ENCODE measurements around the gene SATB2.

The SATB2 gene

DNA sequence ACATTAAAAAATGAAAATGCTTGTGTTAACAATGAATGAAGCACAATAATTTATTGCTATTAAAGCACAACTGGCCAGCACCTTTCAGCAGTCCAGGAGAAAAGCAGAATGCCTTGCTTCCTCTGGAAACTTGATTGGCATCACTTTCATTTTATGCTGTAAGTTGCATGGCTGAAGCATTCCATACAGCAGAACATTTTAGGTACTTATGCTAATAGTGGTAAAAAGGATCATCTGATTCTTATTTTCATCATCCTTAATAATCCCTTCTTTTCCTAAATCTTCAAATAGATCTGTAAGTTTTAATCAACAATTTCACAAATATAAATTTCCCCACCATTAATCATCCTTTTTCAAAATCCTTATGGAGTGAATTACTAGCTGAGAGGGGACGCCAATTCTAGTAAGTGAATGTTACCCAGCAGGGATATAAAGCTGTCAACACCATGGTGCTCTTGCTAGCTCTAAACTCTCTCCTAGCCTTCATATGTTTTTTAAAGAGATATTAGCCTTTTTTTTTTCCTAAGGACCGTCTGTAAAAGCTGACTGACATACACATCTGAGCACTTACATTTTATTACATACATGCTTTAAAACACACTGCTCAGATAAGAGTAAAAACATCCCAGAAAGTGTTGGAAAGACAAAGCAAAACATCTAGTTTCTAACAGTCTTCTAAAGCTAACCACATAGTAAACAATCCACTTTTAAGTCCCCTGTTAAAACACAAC is 5.3 kb downstream of the SATB2 start:
- DNase-seq (ENCODE audit: low spot score), result no peak

DNA sequence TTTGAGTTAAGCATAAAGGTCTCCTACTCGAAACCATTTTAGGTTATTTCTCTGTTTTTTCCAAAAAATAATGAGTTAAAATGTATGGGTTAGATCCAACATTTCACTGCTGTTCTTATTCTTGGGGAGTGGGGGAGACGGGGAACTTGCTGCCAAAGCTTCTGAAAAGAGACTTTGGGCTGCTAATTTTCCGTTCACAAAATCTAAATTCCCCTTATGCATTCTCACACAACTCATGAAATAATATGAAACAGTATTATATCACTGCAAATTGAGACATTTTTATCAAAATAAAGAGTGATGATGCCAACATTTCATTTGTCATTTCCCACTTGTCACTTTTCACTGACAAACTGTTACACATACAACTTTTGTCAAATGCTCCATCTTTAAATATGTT is 7.8 kb downstream of the SATB2 start:
- DNase-seq (ENCODE audit: low spot score), result no peak

DNA sequence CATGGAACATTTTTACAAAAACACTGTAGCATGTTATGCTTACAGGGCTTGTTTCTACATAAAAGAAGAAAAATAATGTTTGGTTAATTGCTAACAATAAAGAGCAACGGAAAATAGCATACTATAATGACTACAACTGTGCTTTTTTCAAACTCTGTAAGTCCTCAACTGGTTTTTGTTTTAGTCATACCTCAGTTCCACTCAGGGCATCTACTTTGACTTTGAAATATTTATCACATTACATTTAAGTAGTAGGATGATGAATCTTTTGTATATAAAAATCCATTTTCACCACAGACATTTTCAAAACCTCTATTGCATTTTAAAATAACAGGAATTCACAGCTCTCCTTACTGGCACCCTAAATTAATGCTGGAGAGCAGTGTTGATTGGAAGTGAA is 8.3 kb downstream of the SATB2 start:
- DNase-seq (ENCODE audit: low spot score), result no peak

DNA sequence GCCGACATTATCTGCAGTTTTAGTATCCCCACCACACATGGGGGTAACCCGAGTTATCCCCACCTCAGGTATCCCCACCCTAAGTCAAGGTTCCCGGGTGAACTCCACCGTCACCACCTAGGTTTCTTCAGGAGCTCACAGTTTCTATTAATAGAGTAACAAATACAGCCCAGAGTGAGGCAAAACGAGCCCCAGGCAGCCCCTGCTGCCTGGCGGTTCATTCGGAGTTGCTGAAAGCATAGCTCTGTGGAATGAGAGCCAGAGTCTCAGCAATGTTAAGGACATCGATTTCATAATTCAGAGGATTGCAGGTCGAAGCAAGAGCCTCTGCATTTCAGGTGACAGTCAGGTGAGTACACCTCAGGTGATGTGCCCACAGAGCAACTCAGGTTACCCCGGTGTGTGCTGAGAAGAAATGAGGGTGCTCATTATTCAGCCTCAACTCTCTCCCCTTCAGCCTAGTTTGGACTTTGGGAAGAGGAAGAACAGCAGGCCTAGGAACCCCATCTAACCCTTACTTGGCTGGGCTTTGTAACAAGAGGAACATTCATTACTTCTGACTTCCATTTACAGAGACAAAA is 10.7 kb downstream of the SATB2 start:
- no peak for DNase-seq (ENCODE audit: low spot score)

GRCh38 chr2:199444749-199445148 is 13.0 kb downstream of the SATB2 start:
- no peak for DNase-seq (ENCODE audit: low spot score)

- no peak for DNase-seq (ENCODE audit: low spot score)
Observed at GRCh38 chr2:199443589-199444130, 14.1 kb downstream of the SATB2 start.

DNA sequence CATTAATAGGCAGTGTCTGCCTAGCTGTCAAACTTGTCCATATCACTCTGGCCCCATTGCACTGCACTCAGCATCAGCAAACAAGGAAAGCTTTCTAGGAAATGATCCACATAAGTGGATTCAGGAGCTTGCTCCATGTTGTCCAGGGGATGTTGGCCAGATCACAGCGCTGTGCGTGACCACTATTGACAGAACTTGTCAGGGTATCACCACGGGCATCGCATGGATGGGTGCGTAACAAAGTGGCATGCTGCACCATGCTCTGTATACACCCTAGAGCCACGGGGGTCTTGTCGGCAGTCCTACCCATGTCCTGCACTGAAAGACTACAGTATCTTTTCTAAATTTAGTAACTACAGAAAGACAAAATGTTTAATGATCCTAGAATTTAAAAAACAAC is 15.6 kb downstream of the SATB2 start:
- no peak for DNase-seq (ENCODE audit: low spot score)

- no peak for DNase-seq (ENCODE audit: low spot score)
Observed at GRCh38 chr2:199441759-199442158, 16.0 kb downstream of the SATB2 start.

DNA sequence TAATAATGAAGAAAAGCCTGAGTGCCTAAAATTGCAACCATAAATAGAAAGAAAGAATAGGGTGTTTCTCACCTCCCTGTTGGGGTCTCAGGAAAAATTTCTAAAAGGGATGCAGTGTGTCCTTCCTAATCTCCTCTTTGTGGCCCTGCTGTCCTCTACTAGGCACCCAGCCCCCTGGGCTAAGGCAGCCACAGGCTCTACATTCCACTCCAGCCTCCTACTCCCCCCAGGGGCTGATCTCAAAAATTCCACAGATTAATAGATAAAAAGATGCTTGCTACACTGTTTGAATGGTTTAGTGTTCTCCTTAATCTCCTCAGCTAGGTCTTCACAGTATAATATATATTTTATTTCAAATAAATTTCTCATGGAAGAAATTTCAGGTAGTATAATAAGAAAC is 17.6 kb downstream of the SATB2 start:
- DNase-seq (ENCODE audit: low spot score), result no peak

DNA sequence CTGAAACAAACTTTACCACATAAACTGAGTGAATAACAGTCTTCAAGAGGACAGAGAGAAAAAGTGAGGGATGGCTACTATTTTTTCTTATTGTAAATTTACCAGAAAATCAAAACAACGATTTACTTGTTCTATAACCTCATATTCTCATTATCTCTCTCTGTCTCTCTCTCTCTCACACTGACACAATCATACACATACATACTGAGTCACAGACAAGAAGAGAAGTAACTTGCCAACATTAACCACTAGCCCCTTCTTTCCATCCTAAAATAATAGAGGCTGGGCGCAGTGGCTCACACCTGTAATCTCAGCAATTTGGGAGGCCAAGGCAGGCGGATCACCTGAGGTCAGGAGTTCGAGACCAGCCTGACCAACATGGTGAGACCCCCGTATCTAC is 18.2 kb downstream of the SATB2 start:
- no peak for DNase-seq (ENCODE audit: low spot score)

GRCh38 chr2:199439066-199439465 is 18.7 kb downstream of the SATB2 start:
- DNase-seq (ENCODE audit: low spot score), result no peak

DNA sequence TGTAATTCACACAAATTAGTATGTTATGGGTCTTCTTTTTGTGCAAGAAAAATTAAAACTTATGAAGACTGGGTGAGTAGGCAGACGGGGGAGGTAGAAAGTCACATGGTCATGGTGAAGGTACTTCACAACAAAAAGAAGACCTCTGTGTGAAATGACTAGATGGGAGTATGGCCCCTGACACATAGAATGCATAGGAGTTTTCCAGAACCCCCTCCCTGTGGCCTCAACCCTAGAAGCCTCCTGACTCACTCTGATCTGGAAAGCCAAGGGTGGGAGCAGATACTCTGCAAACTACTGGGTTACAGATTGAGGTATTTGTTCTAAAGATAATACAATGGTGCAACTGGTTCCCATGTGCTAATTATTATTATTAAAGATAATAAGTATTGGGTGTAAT is 23.2 kb downstream of the SATB2 start:
- no peak for DNase-seq (ENCODE audit: low spot score)

- no peak for DNase-seq (ENCODE audit: low spot score)
Observed at GRCh38 chr2:199433204-199433832, 24.4 kb downstream of the SATB2 start.

DNA sequence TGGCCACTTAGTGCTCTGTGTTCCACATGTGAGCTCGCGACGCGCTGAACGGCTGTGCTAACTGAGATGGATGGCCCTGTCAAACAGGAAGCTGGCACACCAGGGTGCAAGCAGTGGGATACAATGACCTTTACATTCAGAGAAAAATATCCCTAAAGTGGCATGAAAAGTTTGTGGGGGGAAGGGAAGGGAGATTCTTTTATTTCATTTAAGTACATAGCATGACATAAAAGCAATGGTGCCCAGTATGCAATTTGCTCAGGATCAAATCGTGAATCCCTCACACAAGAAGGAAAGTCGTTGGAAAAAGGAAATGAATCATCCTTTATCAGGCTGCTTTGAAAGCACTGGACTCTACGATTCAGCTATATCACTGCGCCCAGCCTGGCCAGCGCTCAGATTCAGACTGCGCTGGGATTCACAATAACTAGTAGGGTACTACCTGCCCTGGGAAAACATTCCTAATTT is 26.0 kb downstream of the SATB2 start:
- no peak for DNase-seq (ENCODE audit: low spot score)

DNA sequence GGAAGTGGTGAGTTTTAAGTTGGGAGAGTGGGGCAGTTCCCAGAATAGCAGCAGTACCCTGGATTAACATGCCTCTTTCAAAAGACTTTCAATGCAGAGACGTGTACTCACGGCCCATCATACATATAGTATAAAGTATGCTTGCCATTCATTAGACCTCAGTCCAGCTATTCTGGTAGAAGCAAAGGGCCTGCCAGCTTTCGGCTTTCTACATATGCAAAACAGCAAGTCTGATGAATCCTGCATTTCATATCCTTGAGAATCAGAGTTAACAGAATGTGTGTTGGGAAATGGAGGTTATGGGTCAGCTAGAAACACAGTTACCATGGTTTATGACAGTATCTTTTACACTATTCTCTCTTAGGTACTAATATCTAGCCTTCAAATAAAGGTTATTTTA is 27.5 kb downstream of the SATB2 start:
- no peak for DNase-seq (ENCODE audit: low spot score)

DNA sequence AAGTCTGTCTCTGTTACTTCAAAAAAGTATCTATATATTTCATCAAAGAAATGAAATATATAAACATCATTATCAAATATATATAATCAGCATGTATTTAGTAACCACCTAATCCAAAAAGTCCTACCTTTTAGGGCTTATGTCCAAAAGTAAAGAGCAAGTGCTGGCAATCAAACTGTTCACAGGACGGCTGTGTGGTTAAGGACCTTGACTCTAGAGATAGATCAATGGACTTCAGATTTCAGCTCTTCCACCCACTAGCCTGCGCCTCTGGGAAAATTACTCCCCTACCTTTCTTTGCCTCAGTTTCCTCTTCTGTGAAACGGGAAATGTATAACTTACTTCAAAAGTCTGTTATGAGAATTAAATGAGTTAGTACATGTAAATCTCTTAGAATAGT is 29.4 kb downstream of the SATB2 start:
- DNase-seq (ENCODE audit: low spot score), result no peak

DNA sequence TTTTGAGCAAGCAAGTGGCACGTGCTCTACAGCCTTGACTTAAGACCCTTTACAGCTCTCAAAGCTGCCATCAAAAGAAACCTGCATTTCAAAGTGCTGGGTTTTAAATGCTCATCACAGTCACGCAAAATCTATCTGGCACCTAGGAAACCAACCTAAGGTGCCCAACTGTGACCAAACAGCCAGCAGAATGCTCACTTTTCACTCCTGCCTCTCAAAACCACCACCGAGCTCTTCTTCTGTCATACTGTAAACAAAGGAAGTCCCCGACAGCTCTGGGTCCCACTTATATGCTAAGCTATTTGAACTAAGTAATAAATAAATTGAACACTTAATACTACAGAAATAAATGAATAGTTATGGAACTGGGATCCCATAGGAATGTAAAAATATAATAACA is 33.6 kb downstream of the SATB2 start:
- no peak for DNase-seq (ENCODE audit: low spot score)

GRCh38 chr2:199419428-199419827 is 38.3 kb downstream of the SATB2 start:
- DNase-seq (ENCODE audit: low spot score), result no peak

DNA sequence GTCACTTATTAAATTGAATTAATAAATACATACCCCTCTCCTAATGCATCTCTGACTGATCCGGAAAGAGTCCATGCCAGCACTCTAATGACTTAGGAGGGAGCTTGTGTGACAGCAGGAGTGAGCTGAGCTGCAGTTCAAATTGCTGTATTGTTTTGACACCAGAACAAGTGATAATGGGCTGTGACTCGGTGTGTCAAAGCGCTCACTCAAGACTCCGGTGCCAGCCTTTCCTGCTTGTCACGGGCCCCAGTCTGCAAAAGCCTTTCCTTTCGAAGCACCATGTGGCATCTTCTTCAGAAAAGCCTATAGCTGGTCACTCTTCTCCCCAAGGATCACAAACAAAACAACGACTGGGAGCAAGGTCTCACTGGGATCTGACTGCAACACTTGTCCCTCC is 43.3 kb downstream of the SATB2 start:
- DNase-seq (ENCODE audit: low spot score), result no peak

DNA sequence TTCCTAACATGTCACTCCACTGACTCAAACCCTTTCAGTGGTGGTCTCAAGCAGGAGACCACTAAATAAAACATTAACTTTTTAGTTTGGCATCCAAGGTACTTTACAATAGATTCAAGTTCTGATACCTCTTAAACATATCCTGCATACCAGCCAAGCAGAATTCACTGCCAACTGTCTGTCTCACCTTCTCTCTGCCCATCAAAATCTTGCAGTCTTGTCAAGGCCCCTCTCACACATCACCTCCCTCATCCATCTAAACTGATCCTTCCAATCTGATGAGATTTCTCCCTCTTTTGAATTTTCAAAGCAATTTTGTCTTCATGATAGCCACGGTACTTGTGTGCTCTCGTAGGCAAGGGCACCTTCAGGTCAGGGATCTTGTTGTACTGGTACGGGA is 43.7 kb downstream of the SATB2 start:
- no peak for DNase-seq (ENCODE audit: low spot score)

DNA sequence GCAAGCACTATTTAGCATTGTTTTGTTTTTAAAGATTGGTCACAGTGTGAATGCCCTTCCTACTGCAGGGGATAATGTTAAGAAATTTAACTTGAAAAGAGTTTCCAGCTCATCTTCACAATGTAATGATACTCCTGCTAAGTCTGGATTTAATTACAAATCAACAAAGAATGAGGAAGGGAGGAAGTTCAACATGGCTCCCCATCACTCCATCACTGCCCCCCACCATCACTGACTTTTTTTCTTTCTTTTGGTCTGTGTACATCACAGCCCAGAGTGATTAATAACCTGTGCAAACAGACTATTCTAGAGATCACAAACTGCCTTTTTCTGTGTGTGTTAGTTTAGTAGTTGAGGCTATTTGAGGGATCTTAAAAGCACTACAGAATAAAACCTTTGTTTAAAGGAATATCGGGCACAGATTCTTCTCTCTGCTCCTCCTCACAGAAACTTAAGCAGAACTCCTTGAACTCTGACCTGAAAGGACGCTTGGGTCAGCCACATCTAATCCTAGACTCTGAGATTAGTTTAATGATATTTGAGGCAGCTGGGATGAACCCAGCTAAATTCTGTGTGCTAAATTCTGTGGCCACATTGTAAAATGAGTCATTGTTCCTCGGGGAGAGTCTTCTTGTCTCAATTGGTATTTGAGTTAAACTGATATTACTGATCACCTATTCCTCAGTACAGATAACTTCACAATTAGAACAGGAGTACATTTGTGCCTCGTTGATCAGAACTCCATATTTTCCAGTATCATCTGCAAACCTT is 47.8 kb downstream of the SATB2 start:
- no peak for DNase-seq (ENCODE audit: low spot score)

GRCh38 chr2:199407421-199407820 is 50.3 kb downstream of the SATB2 start:
- no peak for DNase-seq (ENCODE audit: low spot score)

DNA sequence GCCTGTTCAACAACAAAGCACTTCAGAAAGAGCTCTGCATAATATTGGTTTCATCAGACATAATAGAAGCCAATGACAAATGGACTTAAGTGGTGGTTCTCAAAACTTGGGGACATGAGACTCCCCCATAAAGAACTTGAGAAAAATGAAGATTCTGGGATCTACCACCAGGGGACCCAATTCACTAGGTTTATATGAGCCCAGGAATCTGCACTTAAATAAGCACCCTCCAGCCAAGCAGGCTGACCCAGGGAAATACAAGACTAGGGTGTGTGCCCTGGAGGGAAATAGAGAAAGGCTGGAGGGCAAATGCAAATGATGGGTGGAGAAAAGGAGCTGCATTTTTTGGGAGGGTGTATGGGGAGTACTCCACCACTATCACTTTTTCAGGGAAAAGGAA is 52.5 kb downstream of the SATB2 start:
- no peak for DNase-seq (ENCODE audit: low spot score)
